Endometrium (tissue), 2 donors: Measurements from ENCODE around the gene CACNG4.

Experiments
- FAIRE-seq: peaks from 2 replicates; lab custom pipeline; 2012; peaks lifted over from hg19 to GRCh38; lab: Jason Lieb, UNC
- donor health status: control.
- donor health status: control.

The CACNG4 gene

GRCh38 chr17:66944351-66945146 lies 20.0 kb upstream of the CACNG4 start:
- no peak for FAIRE-seq

DNA sequence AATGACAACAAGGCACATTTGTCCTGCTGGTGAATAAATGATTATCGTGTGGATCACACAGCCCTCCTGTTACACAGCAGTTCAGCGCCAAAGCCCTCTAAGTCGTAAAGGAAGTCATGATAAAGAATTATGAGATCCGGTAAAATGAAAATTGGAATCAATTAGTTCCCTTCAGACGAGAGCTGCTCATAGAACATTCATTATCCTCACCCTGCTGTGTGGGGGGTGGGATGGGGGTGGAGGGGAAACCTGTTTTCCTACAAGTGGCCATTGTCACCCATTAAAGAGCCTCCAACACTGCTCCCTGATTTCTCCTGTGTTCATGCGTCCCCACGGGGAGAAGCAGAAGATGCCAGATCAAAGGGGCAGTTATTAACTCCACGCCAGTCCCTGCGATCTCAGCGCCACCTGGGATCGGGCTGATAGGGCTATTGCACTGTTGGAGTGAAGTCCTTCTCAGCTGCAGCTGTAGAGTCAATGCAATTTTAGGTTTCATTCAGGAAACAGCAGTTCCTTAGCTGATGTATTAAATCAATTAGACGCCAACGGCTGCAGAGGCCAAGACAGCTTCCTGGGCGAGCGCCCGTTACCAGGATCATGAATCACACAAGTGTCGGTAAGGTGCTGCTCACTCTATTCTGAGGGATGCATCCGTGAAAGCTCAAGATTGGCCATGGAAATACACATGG lies 19.2 kb upstream of the CACNG4 start:
- FAIRE-seq: no peak

GRCh38 chr17:66946251-66946650 lies 18.3 kb upstream of the CACNG4 start:
- FAIRE-seq: no peak

DNA sequence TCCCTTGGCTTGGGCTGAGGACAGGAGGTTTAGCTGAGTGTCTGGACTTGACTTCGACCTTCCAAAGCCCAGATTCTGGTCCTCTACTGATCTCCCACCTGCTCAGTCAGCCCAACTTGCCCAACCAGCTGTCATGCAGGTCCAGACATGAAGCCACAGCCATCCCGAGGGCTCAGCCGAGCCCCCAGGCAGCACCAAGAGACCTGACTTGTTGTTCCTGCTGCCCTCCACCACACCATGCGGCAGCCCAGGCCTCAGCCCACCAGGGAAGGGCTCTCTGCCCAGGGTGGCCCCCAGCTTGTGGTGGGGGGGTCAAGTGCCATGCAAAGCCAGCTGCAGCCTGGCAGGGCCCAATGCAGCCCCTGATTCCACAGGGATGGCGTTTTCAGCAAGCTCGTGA lies 17.2 kb upstream of the CACNG4 start:
- FAIRE-seq: no peak

DNA sequence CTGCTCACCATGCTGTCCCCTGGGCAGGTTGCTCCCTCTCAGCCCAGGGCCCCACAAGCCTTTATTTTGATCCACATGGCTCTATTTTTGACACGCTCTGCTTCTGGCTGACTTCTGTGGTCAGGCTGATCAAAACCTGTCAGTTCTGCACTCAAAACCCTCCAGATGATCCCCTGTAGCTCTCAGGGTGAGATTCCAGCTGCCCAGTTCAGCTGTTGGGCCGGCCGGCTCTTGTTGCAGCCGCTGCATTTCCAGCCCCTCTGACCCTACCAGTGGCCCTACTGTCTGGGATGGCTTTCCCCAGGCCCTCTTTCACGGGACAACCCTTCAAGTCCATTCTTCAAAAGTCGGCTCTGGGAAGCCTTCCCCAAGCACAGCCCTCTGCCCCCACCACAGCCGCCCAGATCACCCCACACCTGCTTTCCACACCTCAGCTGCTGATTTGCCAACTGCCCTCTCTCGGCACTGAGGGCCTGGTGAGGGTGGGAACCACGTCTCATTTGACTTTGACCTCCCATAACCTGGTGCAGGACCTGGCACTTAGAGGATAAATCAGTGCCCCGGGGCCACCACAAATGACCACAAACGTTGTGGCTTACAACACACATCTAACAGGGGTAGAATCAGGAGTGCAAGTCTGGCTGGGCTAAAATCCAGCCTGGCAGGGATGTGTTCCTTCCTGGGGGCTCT lies 16.3 kb upstream of the CACNG4 start:
- FAIRE-seq: no peak

GRCh38 chr17:66949501-66949900 lies 15.0 kb upstream of the CACNG4 start:
- no peak for FAIRE-seq

GRCh38 chr17:66950325-66950724 lies 14.2 kb upstream of the CACNG4 start:
- no peak for FAIRE-seq

- no peak for FAIRE-seq
Measured at GRCh38 chr17:66950886-66951604, 13.5 kb upstream of the CACNG4 start.

DNA sequence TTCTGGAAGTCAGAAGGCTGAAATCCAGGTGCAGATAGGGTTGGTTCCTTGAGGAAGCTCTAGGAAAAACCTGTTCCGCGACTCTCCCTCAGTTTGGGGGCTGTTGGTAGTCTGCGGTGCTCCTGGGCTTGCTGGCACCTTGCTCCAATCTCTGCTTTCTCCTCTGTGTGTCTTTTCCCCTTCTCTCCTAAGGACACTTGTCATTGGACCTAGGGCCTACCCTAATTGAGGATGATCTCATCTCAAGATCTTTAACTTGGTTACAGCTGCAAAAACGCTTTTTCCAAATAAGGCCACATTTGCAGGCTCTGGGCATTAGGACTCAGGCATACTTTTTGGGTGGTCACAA lies 12.9 kb upstream of the CACNG4 start:
- FAIRE-seq: no peak

GRCh38 chr17:66952031-66952524 lies 12.4 kb upstream of the CACNG4 start:
- no peak for FAIRE-seq

DNA sequence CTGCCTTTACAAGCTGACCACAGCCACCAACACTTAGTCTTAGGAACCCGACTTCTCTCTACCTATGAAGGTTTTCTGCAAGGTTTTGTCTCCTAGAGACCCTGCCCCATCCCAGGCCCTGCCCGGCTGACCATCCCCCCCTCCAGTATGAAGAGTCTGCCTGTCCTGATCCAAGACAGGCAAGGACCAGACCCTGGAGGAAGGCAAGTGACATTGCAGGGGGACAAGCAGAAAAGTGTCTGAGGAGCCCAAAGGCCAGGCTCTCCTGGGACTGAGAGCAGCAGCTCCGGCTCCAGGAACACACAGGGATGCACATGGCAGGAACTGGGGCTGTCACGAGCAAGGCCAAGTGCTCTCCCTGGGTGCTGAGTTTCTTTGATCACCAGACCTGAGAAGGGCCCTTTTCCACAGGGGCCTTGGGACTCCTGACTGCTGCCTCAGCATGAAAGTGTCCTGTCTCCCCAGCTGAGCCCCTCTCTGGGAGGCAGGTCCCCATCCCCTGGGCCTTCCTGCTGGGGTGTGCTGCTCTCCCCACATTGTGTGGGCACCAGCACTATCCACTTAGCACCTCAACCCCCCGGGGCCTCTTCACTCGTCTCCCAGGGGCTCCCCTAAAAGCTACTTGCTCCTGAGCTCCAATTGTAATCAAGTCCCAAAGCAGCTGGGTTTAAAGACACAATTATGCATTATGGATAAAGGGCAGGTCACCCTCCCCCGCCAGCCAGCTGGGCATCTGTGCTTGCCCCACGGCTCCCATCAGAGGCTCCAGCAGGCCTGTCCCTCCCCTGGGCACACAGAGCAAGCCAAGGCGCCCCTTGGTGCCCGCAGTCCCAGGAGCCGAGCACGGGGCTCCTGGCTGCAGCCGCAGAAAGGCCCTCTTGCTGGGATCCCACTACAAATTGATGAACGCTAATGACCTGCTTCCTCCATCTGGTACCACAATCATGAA lies 11.6 kb upstream of the CACNG4 start:
- FAIRE-seq: no peak

- no peak for FAIRE-seq
Measured at GRCh38 chr17:66953630-66954020, 10.9 kb upstream of the CACNG4 start.

GRCh38 chr17:66954632-66955031 lies 9.9 kb upstream of the CACNG4 start:
- FAIRE-seq: no peak

DNA sequence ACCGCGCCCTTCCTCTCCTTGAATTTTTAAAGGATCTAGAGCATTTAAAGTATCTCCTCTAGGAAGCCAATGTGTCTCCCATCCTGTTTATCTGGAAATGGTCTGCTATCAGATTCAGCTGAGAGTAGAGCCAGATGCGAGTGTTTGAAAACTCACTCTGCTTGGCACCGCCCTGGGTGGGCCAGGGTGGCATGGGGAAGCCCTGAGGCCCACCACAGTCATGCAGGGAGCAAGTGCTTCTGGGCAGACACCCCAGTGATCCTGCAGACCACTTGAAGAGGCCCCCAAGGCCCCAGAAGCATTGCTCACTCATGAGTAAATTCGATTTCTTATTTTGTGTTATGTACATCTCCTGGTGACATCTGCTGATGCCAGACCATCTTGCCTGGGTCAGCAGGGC lies 8.7 kb upstream of the CACNG4 start:
- no peak for FAIRE-seq

DNA sequence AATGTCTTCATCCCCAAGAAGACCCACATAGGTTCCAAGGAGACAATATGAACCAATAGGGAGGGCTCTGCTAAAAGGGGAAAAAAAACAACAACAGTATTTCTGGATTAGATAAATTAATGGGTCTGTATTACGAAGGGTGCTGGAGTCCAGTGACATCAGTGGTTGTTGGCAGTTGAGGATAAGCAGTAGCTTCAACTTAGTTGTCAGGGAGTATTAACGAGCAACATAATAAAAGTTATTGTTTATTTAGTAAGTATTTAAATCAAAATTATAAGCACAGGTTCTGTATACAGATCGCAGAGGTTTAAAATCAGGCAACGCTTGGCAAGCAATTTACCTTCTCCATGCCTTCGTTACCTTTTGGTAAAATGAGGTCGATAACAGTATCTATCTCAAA lies 7.6 kb upstream of the CACNG4 start:
- FAIRE-seq: no peak

DNA sequence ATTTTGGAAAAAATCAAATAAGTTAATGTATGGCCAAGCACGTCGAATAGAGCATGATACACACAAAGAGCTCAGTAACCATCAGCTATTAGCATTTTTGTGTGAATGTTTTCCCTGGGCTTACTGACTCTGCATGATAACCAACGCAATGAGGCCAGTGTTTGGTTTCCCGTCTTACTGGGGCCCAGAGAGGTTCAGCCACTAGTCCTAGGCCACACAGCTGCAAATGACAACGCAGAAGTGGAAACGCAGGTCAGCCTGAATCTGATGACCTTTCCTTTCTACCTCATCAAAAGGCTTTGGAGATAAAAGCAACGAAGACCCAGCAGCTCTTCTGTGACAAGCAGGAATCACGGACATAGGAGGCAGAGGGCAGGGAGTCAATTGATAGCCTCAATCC lies 7.2 kb upstream of the CACNG4 start:
- no peak for FAIRE-seq

- no peak for FAIRE-seq
Measured at GRCh38 chr17:66957951-66958579, 6.4 kb upstream of the CACNG4 start.

GRCh38 chr17:66959641-66960375 lies 4.7 kb upstream of the CACNG4 start:
- FAIRE-seq: no peak

GRCh38 chr17:66960613-66961012 lies 3.9 kb upstream of the CACNG4 start:
- FAIRE-seq: no peak

GRCh38 chr17:66963521-66963908 lies 992 bp upstream of the CACNG4 start:
- no peak for FAIRE-seq
